HFF-Myc (cell line): ENCODE results near the gene GFRA1.

Experiments
- DNase-seq: peaks from one replicate; pipeline ENCODE4 v3.0.0-alpha.2; 2011; ENCODE audit warnings: low read depth; ENCODE audit errors: extremely low read depth
- H3K4me3 ChIP-seq: replicated peaks from 2 replicates; pipeline ENCODE4 v1.5.1; 2011; ENCODE audit warnings: low read depth, mild to moderate bottlenecking, control low read depth, low read length
- CTCF ChIP-seq: IDR thresholded peaks from 2 replicates; pipeline ENCODE4 v1.5.1; 2012; ENCODE audit warnings: mild to moderate bottlenecking, low read depth, low read length, control low read depth; ENCODE audit errors: missing control alignments

The GFRA1 gene

DNA sequence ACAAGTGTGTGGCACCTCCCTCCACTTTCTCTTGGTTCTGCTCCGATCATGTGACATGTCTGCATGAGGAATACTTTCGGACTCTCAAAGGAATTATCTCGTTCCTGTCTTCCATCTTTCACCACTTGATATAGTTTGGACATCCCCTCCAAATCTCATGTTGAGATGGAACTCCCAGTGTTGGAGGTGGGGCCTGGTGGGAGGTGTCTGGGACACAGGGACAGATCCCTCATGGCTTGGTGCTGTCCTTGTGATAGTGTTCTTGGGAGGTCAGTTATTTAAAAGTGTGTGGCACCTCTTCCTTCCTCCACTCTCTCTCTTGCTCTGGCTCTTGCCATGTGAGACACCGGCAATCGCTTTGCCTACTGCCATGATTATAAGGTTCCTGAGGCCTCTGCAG, 166.4 kb downstream of the GFRA1 start:
- no peak for DNase-seq
- no peak for TF ChIP-seq CTCF
- H3K4me3 ChIP-seq: no peak overlapping the region

DNA sequence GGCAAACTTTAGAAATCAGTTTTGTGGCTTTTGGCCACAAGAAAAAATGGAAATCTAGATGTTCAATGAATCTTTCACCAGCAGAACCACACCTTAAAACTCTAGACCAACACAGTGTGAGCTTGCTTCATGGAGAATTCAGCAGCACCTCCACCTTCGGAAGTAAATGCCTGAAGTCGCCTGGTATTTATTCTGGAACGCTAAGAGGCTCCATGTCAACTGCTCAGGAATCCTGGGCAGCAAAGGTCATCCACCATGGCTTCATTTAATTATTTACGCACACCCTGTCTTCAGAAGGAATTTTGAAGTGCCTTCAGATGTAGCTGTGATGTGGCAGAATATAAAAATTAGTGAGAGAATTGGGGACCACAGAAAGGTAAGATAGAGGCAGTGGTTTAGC, 167.7 kb downstream of the GFRA1 start:
- H3K4me3 ChIP-seq: no peak overlapping the region
- no peak for TF ChIP-seq CTCF

DNA sequence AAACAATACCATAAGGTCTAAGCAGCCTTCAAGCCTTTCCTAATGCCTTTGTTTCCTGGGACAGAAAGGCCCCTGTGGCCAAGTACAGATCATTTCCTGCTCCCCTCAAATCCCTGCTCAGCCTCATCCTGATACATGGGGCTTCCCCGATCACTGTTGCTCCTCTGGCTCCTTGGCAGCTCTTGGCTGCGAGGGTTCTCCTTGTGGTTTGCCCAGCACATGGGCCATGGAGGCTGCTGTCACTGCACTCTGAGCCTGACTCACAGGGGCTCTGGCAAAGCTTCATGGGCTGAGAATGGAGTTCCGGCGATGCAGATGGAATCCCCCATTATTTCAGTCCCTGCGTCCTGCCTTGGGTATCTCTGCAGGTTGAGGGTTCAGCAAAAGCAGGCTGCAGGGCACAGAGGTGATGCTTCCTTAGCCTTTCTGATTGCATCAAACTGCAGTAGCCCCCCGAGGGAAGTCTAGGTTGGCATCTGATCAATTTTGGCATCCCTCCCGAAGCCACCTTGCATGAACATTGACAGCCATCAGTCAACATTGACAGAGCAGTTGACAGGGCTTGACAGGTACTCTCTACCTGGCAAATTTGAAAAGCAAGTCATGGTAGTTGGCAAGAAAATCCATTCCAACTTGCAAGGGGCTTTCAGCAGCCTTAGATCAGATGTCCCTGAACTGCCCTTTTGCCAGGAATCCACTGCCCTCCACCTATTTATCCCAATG, 168.6 kb downstream of the GFRA1 start:
- H3K4me3 ChIP-seq: no peak overlapping the region
- TF ChIP-seq CTCF: no peak
- DNase-seq: no peak

More for the DNA sequence above, 167.7 kb downstream of the GFRA1 start:
- DNase-seq: no peak

- no peak for TF ChIP-seq CTCF
- DNase-seq: no peak
- no peak overlapping the region for H3K4me3 ChIP-seq
Measured at GRCh38 chr10:116103668-116104067, 169.3 kb downstream of the GFRA1 start.

- DNase-seq: no peak
- H3K4me3 ChIP-seq: no peak overlapping the region
- no peak for TF ChIP-seq CTCF
Measured at GRCh38 chr10:116101616-116102315, 171.2 kb downstream of the GFRA1 start.

- no peak for DNase-seq
- TF ChIP-seq CTCF: no peak
- no peak overlapping the region for H3K4me3 ChIP-seq
Measured at GRCh38 chr10:116100984-116101383, 172.0 kb downstream of the GFRA1 start.
